ENCODE measurements around the gene PIEZO1. TPM values are rescaled to one million over a fixed set of nuclear protein-coding genes. Genes with fewer than 3 reads are reported as not detected.

The PIEZO1 gene
- polyA plus RNA-seq, 2 of the 4 experiments (the other 2 are of a cell fraction) = 26.1 to 84.7 TPM

- H3K4me3 ChIP-seq = no peak overlapping the region
- no peaks in the 10 kb centered on the region for H3K9me3 ChIP-seq
- DNase-seq (ENCODE audit: low read depth in 1 of 2, low spot score in 1 of 2) (no peak), FAIRE-seq (no peak), ATAC-seq (no peak)
- no peak overlapping the region for H3K4me2 ChIP-seq
- ChIA-PET POLR2A (no interaction called here), CTCF (interaction anchor here (0.6 to 2.4 kb wide), 9 partner anchors 9 to 144 kb away, joined by 3 to 9 read pairs (median 4); partner anchors contain the start of gene IL17C)
- no peak for TF ChIP-seq HDAC2 (IDR thresholded peaks at IDR 0.05)
- TF ChIP-seq HOXB13 (CRISPR knock-in tag; IDR thresholded peaks at IDR 0.05; ENCODE audit: low read depth) = no peak
- TF ChIP-seq TFCP2L1 (CRISPR knock-in tag; IDR thresholded peaks at IDR 0.05) = no peak
- no peak for TF ChIP-seq NPAS2 (CRISPR knock-in tag; IDR thresholded peaks at IDR 0.05; ENCODE audit: borderline replicate concordance)
- no peak for TF ChIP-seq ATOH8 (CRISPR knock-in tag; IDR thresholded peaks at IDR 0.05; ENCODE audit: low read depth)
- TF ChIP-seq, protein P1, sequence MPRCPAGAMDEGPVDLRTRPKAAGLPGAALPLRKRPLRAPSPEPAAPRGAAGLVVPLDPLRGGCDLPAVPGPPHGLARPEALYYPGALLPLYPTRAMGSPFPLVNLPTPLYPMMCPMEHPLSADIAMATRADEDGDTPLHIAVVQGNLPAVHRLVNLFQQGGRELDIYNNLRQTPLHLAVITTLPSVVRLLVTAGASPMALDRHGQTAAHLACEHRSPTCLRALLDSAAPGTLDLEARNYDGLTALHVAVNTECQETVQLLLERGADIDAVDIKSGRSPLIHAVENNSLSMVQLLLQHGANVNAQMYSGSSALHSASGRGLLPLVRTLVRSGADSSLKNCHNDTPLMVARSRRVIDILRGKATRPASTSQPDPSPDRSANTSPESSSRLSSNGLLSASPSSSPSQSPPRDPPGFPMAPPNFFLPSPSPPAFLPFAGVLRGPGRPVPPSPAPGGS (IDR thresholded peaks at IDR 0.05) = no peak
- TF ChIP-seq CHD2 (IDR thresholded peaks at IDR 0.05; ENCODE audit: low read length, partially characterized antibody) = no peak
- TF ChIP-seq KDM1A (IDR thresholded peaks at IDR 0.05; ENCODE audit: low read depth) = no peak
- no peak for TF ChIP-seq REST (IDR thresholded peaks at IDR 0.05)
- no peak for TF ChIP-seq SREBF2 (IDR thresholded peaks at IDR 0.05)
- WGBS (ENCODE audit: missing lambda C conversion rate) = 84% methylated on average over 21 of the region's 23 CpGs
- H3K27ac ChIP-seq = no peak overlapping the region
- no peaks in the 10 kb centered on the region for H3K4me1 ChIP-seq
Measured at GRCh38 chr16:88671806-88672205, 113.2 kb downstream of the PIEZO1 start.

- no peaks in the 10 kb centered on the region for H3K4me1 ChIP-seq
- no peaks in the 10 kb centered on the region for H3K9me3 ChIP-seq
- DNase-seq (ENCODE audit: low read depth in 1 of 2, low spot score in 1 of 2) (no peak), ATAC-seq (no peak), FAIRE-seq (no peak)
- no peak overlapping the region for H3K4me2 ChIP-seq
- H3K27ac ChIP-seq = no peak overlapping the region
- CTCF ChIA-PET = interaction anchor here (0.6 to 2.4 kb wide), 7 partner anchors 10 to 785 kb away, joined by 3 to 9 read pairs (median 4); partner anchors contain the start of gene SNAI3
- POLR2A ChIA-PET = no interaction called here
- 91% methylated on average over 10 of the region's 10 CpGs for WGBS (ENCODE audit: missing lambda C conversion rate)
- H3K4me3 ChIP-seq = no peak overlapping the region
- TF ChIP-seq ZSCAN20 (CRISPR knock-in tag; IDR thresholded peaks at IDR 0.05) = no peak
- no peak for TF ChIP-seq MAZ (IDR thresholded peaks at IDR 0.05; ENCODE audit: borderline replicate concordance, low read depth, low read length)
- TF ChIP-seq ESRRA (IDR thresholded peaks at IDR 0.05; ENCODE audit: borderline replicate concordance, low read length) = no peak
- no peak for TF ChIP-seq SREBF2 (IDR thresholded peaks at IDR 0.05)
- no peak for TF ChIP-seq RFX5 (IDR thresholded peaks at IDR 0.05)
- no peak for TF ChIP-seq JUN (IDR thresholded peaks at IDR 0.05)
- no peak for TF ChIP-seq RARB (CRISPR knock-in tag; IDR thresholded peaks at IDR 0.05)
- TF ChIP-seq E2F6 (IDR thresholded peaks at IDR 0.05; ENCODE audit: borderline replicate concordance, low read depth) = no peak
- TF ChIP-seq HOXB5 (CRISPR knock-in tag; IDR thresholded peaks at IDR 0.05) = no peak
- no peak for TF ChIP-seq MAFK (IDR thresholded peaks at IDR 0.05; ENCODE audit: partially characterized antibody)
- TF ChIP-seq ATOH8 (CRISPR knock-in tag; IDR thresholded peaks at IDR 0.05; ENCODE audit: low read depth) = no peak
Measured at GRCh38 chr16:88669980-88670379, 115.0 kb downstream of the PIEZO1 start.
